Measurements from ENCODE around the gene KAT14.
"Not testable (repeated sequence)": the region's sequence is repeated elsewhere in the genome, so short reads cannot be mapped to it uniquely, and the experiment has no call there.

Gene KAT14

GRCh38 chr20:18137412-18138265 lies at the start of gene KAT14, which contains the start of gene PET117:
Gene KAT14, plus strand, starts transcription at chr20:18137863. Its CDS starts 4,798 bp downstream, at chr20:18142661.
Gene PET117, plus strand, starts transcription at chr20:18137863. Its CDS starts 93 bp downstream, at chr20:18137956.
- in situ Hi-C loops (cut with HindIII; ENCODE audit: low sequenced_read_pairs): no loop called here

GRCh38 chr20:18088298-18088697 lies 49.4 kb upstream of the KAT14 start:
- in situ Hi-C loops (cut with HindIII; ENCODE audit: low sequenced_read_pairs): not testable (repeated sequence)

- in situ Hi-C loops (cut with HindIII; ENCODE audit: low sequenced_read_pairs): not testable (repeated sequence)
These were observed 48.8 kb upstream of the KAT14 start for GRCh38 chr20:18088841-18089240.

GRCh38 chr20:18090044-18090443 lies 47.6 kb upstream of the KAT14 start:
- in situ Hi-C loops (cut with HindIII; ENCODE audit: low sequenced_read_pairs): no loop called here

- in situ Hi-C loops (cut with HindIII; ENCODE audit: low sequenced_read_pairs): no loop called here
These were observed 47.2 kb upstream of the KAT14 start for GRCh38 chr20:18090477-18090876.

GRCh38 chr20:18091623-18092022 lies 46.0 kb upstream of the KAT14 start:
- in situ Hi-C loops (cut with HindIII; ENCODE audit: low sequenced_read_pairs): no loop called here

GRCh38 chr20:18092890-18093289 lies 44.8 kb upstream of the KAT14 start:
- in situ Hi-C loops (cut with HindIII; ENCODE audit: low sequenced_read_pairs): no loop called here

GRCh38 chr20:18093388-18093787 lies 44.3 kb upstream of the KAT14 start:
- in situ Hi-C loops (cut with HindIII; ENCODE audit: low sequenced_read_pairs): no loop called here

GRCh38 chr20:18094191-18094590 lies 43.5 kb upstream of the KAT14 start:
- in situ Hi-C loops (cut with HindIII; ENCODE audit: low sequenced_read_pairs): no loop called here

GRCh38 chr20:18100569-18100968 lies 37.1 kb upstream of the KAT14 start:
- in situ Hi-C loops (cut with HindIII; ENCODE audit: low sequenced_read_pairs): not testable (repeated sequence)

GRCh38 chr20:18101125-18101810 lies 36.4 kb upstream of the KAT14 start:
- in situ Hi-C loops (cut with HindIII; ENCODE audit: low sequenced_read_pairs): no loop called here

- in situ Hi-C loops (cut with HindIII; ENCODE audit: low sequenced_read_pairs): no loop called here
These were observed 34.2 kb upstream of the KAT14 start for GRCh38 chr20:18103497-18103896.

- in situ Hi-C loops (cut with HindIII; ENCODE audit: low sequenced_read_pairs): no loop called here
These were observed 29.3 kb upstream of the KAT14 start for GRCh38 chr20:18108326-18108725.

- in situ Hi-C loops (cut with HindIII; ENCODE audit: low sequenced_read_pairs): not testable (repeated sequence)
These were observed 9.1 kb upstream of the KAT14 start for GRCh38 chr20:18128574-18128973.

- in situ Hi-C loops (cut with HindIII; ENCODE audit: low sequenced_read_pairs): no loop called here
These were observed 5.0 kb upstream of the KAT14 start for GRCh38 chr20:18132663-18133062.

- in situ Hi-C loops (cut with HindIII; ENCODE audit: low sequenced_read_pairs): no loop called here
These were observed 3.7 kb upstream of the KAT14 start for GRCh38 chr20:18133962-18134361.

- in situ Hi-C loops (cut with HindIII; ENCODE audit: low sequenced_read_pairs): no loop called here
These were observed 561 bp downstream of the KAT14 start for GRCh38 chr20:18138266-18138582.

- in situ Hi-C loops (cut with HindIII; ENCODE audit: low sequenced_read_pairs): no loop called here
These were observed 1.2 kb downstream of the KAT14 start for GRCh38 chr20:18138639-18139583.

GRCh38 chr20:18139832-18140231 lies 2.2 kb downstream of the KAT14 start:
- in situ Hi-C loops (cut with HindIII; ENCODE audit: low sequenced_read_pairs): no loop called here

- in situ Hi-C loops (cut with HindIII; ENCODE audit: low sequenced_read_pairs): no loop called here
These were observed 7.0 kb downstream of the KAT14 start for GRCh38 chr20:18144541-18145099.

GRCh38 chr20:18154342-18154741 lies 16.7 kb downstream of the KAT14 start:
- in situ Hi-C loops (cut with HindIII; ENCODE audit: low sequenced_read_pairs): no loop called here
